KBM-7 (cell line): Measurements from ENCODE around the gene RNFT2.
"Not testable (repeated sequence)": the region's sequence is repeated elsewhere in the genome, so short reads cannot be mapped to it uniquely, and the experiment has no call there.

ENCODE experiments used
- DNase-seq: peaks from one replicate; pipeline ENCODE4 v3.0.0-alpha.2; 2015
- in situ Hi-C: fragments of 300-500 bp; cut with MboI; formaldehyde crosslinking; loops from 2 replicates; pipeline ENCODE4 v1.14.3; 2020; ENCODE audit warnings: low sequenced_read_pairs, low pct_unique_long_range_greater_than_20kb, mixed read lengths

RNFT2 gene

GRCh38 chr12:116777245-116777644 is 39.1 kb downstream of the RNFT2 start:
- DNase-seq, result no peak
- in situ Hi-C loops, result no loop called here

- no peak for DNase-seq
- in situ Hi-C loops, result no loop called here
Observed at GRCh38 chr12:116779597-116779996, 41.5 kb downstream of the RNFT2 start.

- in situ Hi-C loops, result no loop called here
- DNase-seq, result no peak
Observed at GRCh38 chr12:116780942-116781341, 42.8 kb downstream of the RNFT2 start.

- DNase-seq, result no peak
- in situ Hi-C loops, result no loop called here
Observed at GRCh38 chr12:116783525-116784237, 45.6 kb downstream of the RNFT2 start.

- in situ Hi-C loops, result no loop called here
- no peak for DNase-seq
Observed at GRCh38 chr12:116784238-116784612, 46.1 kb downstream of the RNFT2 start.

- in situ Hi-C loops, DNase-seq: not testable (repeated sequence)
Observed at GRCh38 chr12:116789562-116789961, 51.4 kb downstream of the RNFT2 start.

GRCh38 chr12:116790066-116790465 is 52.0 kb downstream of the RNFT2 start:
- no peak for DNase-seq
- in situ Hi-C loops, result no loop called here

- in situ Hi-C loops, result no loop called here
- DNase-seq, result no peak
Observed at GRCh38 chr12:116792403-116792802, 54.3 kb downstream of the RNFT2 start.

- in situ Hi-C loops, result no loop called here
- DNase-seq, result no peak
Observed at GRCh38 chr12:116794725-116795124, 56.6 kb downstream of the RNFT2 start.

GRCh38 chr12:116797885-116798284 is 59.8 kb downstream of the RNFT2 start:
- in situ Hi-C loops, result no loop called here
- no peak for DNase-seq

GRCh38 chr12:116798719-116799118 is 60.6 kb downstream of the RNFT2 start:
- no peak for DNase-seq
- in situ Hi-C loops, result no loop called here

- no peak for DNase-seq
Observed at GRCh38 chr12:116799955-116800354, 61.8 kb downstream of the RNFT2 start.

GRCh38 chr12:116800918-116801317 is 62.8 kb downstream of the RNFT2 start:
- in situ Hi-C loops, result no loop called here

More at GRCh38 chr12:116799955-116800354, 61.8 kb downstream of the RNFT2 start:
- in situ Hi-C loops, result no loop called here

GRCh38 chr12:116802018-116802417 is 63.9 kb downstream of the RNFT2 start:
- DNase-seq, result no peak
- in situ Hi-C loops, result no loop called here

More at GRCh38 chr12:116800918-116801317, 62.8 kb downstream of the RNFT2 start:
- no peak for DNase-seq

GRCh38 chr12:116803013-116803736 is 65.1 kb downstream of the RNFT2 start:
- in situ Hi-C loops, result no loop called here
- peak; percentile 8 for DNase-seq

- in situ Hi-C loops, result no loop called here
- no peak for DNase-seq
Observed at GRCh38 chr12:116804051-116804450, 65.9 kb downstream of the RNFT2 start.

- in situ Hi-C loops, result no loop called here
- DNase-seq, result no peak
Observed at GRCh38 chr12:116806845-116807440, 68.8 kb downstream of the RNFT2 start.

- DNase-seq, result no peak
- in situ Hi-C loops, result no loop called here
Observed at GRCh38 chr12:116807546-116807945, 69.4 kb downstream of the RNFT2 start.

GRCh38 chr12:116808113-116809105 is 70.3 kb downstream of the RNFT2 start:
- no peak for DNase-seq
- in situ Hi-C loops, result no loop called here
